ENCODE data around the gene RPL38.

The RPL38 gene

GRCh38 chr17:74211141-74211911, 7.8 kb downstream of the RPL38 start:
- Histone ChIP-seq H3K4me2 (peak overlapping the region; percentile 89 to 100 (median 97)), H3K4me1 (peaks cover 81 to 95% (median 90%) of the 10 kb centered on the region in 10 experiments), H3K36me3 (peaks cover 48 to 55% (median 52%) of the 10 kb centered on the region in 11 experiments), H4K20me1 (peaks cover 61 to 94% (median 87%) of the 10 kb centered on the region in 11 experiments), H3K4me3 (peak overlapping the region in 8 of 10 experiments; percentile 59 to 71 (median 64); a peak in 16 of 20 replicates), H3K27me3 (no peaks in the 10 kb centered on the region; a peak in 1 of 22 replicates), H3K9me3 (replicated peaks in 1 of 11) (no peaks in the 10 kb centered on the region), H3K27ac (peak overlapping the region in 7 of 11 experiments; percentile 76 to 91 (median 86); a peak in 12 of 22 replicates), H3K9ac (peak overlapping the region; percentile 70 to 100 (median 77); a peak in 20 of 22 replicates)
- no peak for TF ChIP-seq Cebpa-rat (IDR thresholded peaks at IDR 0.05)

- peak overlapping the region; percentile 60 to 91 (median 81); a peak in 20 of 22 replicates for H3K27ac ChIP-seq
- H3K4me2 ChIP-seq = peak overlapping the region; percentile 89 to 100 (median 97)
- peaks cover 81 to 95% (median 90%) of the 10 kb centered on the region in 10 experiments for H3K4me1 ChIP-seq
- peak overlapping the region; percentile 70 to 100 (median 77) for H3K9ac ChIP-seq
- H4K20me1 ChIP-seq = peaks cover 61 to 94% (median 87%) of the 10 kb centered on the region in 11 experiments
- TF ChIP-seq Cebpa-rat (IDR thresholded peaks at IDR 0.05) = no peak
- no peaks in the 10 kb centered on the region; a peak in 1 of 22 replicates for H3K27me3 ChIP-seq
- peaks cover 43 to 49% (median 46%) of the 10 kb centered on the region in 11 experiments for H3K36me3 ChIP-seq
- H3K4me3 ChIP-seq = peak overlapping the region; percentile 54 to 71 (median 62); a peak in 19 of 20 replicates
- H3K9me3 ChIP-seq (replicated peaks in 1 of 11) = no peaks in the 10 kb centered on the region
These were observed 8.4 kb downstream of the RPL38 start for GRCh38 chr17:74211912-74212208.

GRCh38 chr17:74212209-74212912, 8.9 kb downstream of the RPL38 start:
- Histone ChIP-seq H3K36me3 (peaks cover 38 to 44% (median 41%) of the 10 kb centered on the region in 11 experiments), H3K4me2 (peak overlapping the region; percentile 89 to 100 (median 97)), H3K4me1 (peaks cover 81 to 95% (median 90%) of the 10 kb centered on the region in 10 experiments), H3K9ac (peak overlapping the region; percentile 70 to 100 (median 77)), H3K9me3 (replicated peaks in 1 of 11) (no peaks in the 10 kb centered on the region), H4K20me1 (peaks cover 56 to 94% (median 86%) of the 10 kb centered on the region in 11 experiments), H3K27ac (peak overlapping the region; percentile 60 to 91 (median 81); a peak in 21 of 22 replicates), H3K4me3 (peak overlapping the region; percentile 54 to 71 (median 62); a peak in 19 of 20 replicates), H3K27me3 (no peaks in the 10 kb centered on the region; a peak in 1 of 22 replicates)
- TF ChIP-seq Cebpa-rat (IDR thresholded peaks at IDR 0.05) = no peak

- Histone ChIP-seq H3K27ac (peak within 1 kb of the TSS; percentile 64 to 91 (median 81); a peak in 21 of 22 replicates), H3K27me3 (no peaks in the 10 kb centered on the region; a peak in 1 of 22 replicates), H3K4me1 (peaks cover 79 to 92% (median 86%) of the 10 kb centered on the region in 10 experiments), H3K36me3 (peaks cover 30 to 39% (median 33%) of the 10 kb centered on the region in 11 experiments), H3K9ac (peak within 1 kb of the TSS; percentile 70 to 100 (median 79)), H4K20me1 (peaks cover 48 to 92% (median 83%) of the 10 kb centered on the region in 11 experiments), H3K4me2 (peak within 1 kb of the TSS; percentile 90 to 100 (median 98)), H3K9me3 (replicated peaks in 1 of 11) (no peaks in the 10 kb centered on the region), H3K4me3 (peak within 1 kb of the TSS; percentile 54 to 74 (median 64))
- peak; percentile 59 to 87 (median 73); a peak in 18 of 22 replicates for TF ChIP-seq Cebpa-rat (IDR thresholded peaks at IDR 0.05)
These were observed 9.7 kb downstream of the RPL38 start, which contains the start of gene TTYH2 for GRCh38 chr17:74212913-74213791. TTYH2 (plus strand) TSS chr17:74213571; CDS start chr17:74213588, 17 bp downstream.

GRCh38 chr17:74213861-74214391, 10.4 kb downstream of the RPL38 start:
- peaks cover 47 to 90% (median 75%) of the 10 kb centered on the region in 11 experiments for H4K20me1 ChIP-seq
- TF ChIP-seq Cebpa-rat (IDR thresholded peaks at IDR 0.05) = no peak
- peaks cover 22 to 31% (median 26%) of the 10 kb centered on the region in 11 experiments for H3K36me3 ChIP-seq

GRCh38 chr17:74214484-74215341, 11.2 kb downstream of the RPL38 start:
- H3K4me2 ChIP-seq = peak overlapping the region; percentile 90 to 100 (median 96)
- peak overlapping the region in 10 of 11 experiments; percentile 57 to 100 (median 76); a peak in 19 of 22 replicates for H3K9ac ChIP-seq
- H3K4me3 ChIP-seq = peak overlapping the region; percentile 54 to 74 (median 64)
- peak overlapping the region in 7 of 11 experiments; percentile 2 to 86 (median 75); a peak in 12 of 22 replicates for H3K27ac ChIP-seq
- no peak for TF ChIP-seq Cebpa-rat (IDR thresholded peaks at IDR 0.05)
- H4K20me1 ChIP-seq = peaks cover 39 to 85% (median 67%) of the 10 kb centered on the region in 11 experiments
- no peaks in the 10 kb centered on the region; a peak in 1 of 22 replicates for H3K27me3 ChIP-seq
- H3K36me3 ChIP-seq = peaks cover 14 to 23% (median 18%) of the 10 kb centered on the region in 11 experiments
- H3K9me3 ChIP-seq (replicated peaks in 1 of 11) = no peaks in the 10 kb centered on the region
- peaks cover 66 to 78% (median 74%) of the 10 kb centered on the region in 10 experiments for H3K4me1 ChIP-seq

More at GRCh38 chr17:74213861-74214391, 10.4 kb downstream of the RPL38 start:
- H3K27me3 ChIP-seq = no peaks in the 10 kb centered on the region; a peak in 1 of 22 replicates
- peak overlapping the region; percentile 90 to 100 (median 96) for H3K4me2 ChIP-seq
- peak overlapping the region in 9 of 11 experiments; percentile 33 to 86 (median 73); a peak in 17 of 22 replicates for H3K27ac ChIP-seq
- H3K9ac ChIP-seq = peak overlapping the region; percentile 57 to 100 (median 76); a peak in 21 of 22 replicates
- peak overlapping the region; percentile 54 to 74 (median 64) for H3K4me3 ChIP-seq
- H3K9me3 ChIP-seq (replicated peaks in 1 of 11) = no peaks in the 10 kb centered on the region
- peaks cover 71 to 84% (median 80%) of the 10 kb centered on the region in 10 experiments for H3K4me1 ChIP-seq

- no peak for TF ChIP-seq Cebpa-rat (IDR thresholded peaks at IDR 0.05)
- H3K27me3 ChIP-seq = no peaks in the 10 kb centered on the region; a peak in 1 of 22 replicates
- peaks cover 8 to 17% (median 12%) of the 10 kb centered on the region in 11 experiments for H3K36me3 ChIP-seq
- H3K9ac ChIP-seq = peak overlapping the region in 7 of 11 experiments; percentile 16 to 100 (median 77); a peak in 8 of 22 replicates
- peaks cover 38 to 85% (median 65%) of the 10 kb centered on the region in 11 experiments for H4K20me1 ChIP-seq
- H3K4me1 ChIP-seq = peaks cover 62 to 78% (median 68%) of the 10 kb centered on the region in 10 experiments
- no peaks in the 10 kb centered on the region for H3K9me3 ChIP-seq (replicated peaks in 1 of 11)
- peak overlapping the region; percentile 90 to 100 (median 96) for H3K4me2 ChIP-seq
- H3K27ac ChIP-seq = peak overlapping the region in 6 of 11 experiments; percentile 2 to 81 (median 48); a peak in 9 of 22 replicates
- H3K4me3 ChIP-seq = peak overlapping the region in 3 of 10 experiments; percentile 0 to 64 (median 21); a peak in 3 of 20 replicates
These were observed 11.9 kb downstream of the RPL38 start for GRCh38 chr17:74215342-74215727.

Data from BLaER1 treated with 17β-estradiol and CSF1 and Interleukin-3, amounts not matched to agents 10 nM and 100 nM (cell line).